ENCODE results near the gene POM121.
"Not testable (repeated sequence)": the region's sequence is repeated elsewhere in the genome, so short reads cannot be mapped to it uniquely, and the experiment has no call there.

The POM121 gene

GRCh38 chr7:72949686-72950085 lies 24.8 kb downstream of the POM121 start:
- DNase-seq: not testable (repeated sequence)

DNA sequence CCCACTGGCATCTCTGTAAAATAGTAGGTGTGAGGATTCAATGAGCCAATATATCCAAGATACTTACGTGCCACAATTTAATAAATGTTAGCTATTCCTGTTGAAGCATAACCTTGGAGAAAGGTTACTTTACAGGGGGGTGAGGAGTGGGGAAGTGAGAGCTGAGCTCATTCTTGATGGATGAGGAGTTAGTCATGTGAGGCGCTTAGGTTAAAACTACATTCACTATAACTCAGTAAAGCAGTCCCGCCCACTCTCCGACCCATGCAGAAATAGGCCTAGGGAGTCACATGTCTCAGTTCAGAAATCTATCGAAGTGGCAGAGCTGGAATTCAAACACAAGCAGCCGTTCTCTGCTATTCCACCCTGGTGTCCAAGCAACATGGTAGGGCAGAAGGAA lies 25.5 kb downstream of the POM121 start:
- peak; percentile 28 for DNase-seq

DNA sequence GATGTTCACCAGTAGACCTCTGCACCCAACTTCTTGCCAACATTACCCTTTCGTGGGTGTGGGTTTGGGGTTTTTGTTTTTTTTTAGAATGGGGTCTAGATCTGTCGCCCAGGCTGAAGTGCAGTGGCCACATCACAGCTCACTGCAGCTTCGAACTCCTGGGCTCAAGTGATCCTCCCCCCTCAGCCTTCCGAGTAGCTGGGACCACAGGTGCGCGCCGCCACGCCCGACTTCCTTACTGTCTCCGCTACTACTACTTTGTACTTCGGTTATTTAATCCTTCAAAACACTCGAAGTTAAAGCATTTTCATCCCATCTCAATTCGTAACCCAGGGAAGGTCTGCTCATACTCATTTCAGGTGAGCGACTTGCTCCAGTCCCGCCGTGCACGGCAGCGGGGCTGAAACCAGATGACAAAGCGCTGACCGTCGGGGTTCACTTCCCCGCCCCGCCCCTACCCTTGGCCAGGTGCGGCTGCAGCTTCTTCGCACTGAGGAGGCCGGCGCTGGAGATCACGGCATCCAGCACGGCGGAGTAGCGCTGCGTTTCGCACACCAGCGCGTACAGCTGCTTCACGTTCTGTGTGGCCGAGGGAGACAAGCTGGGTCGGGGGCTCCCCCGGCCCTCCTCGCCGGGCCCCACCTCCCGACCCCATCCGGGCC lies 29.1 kb downstream of the POM121 start:
- not testable (repeated sequence) for DNase-seq

DNA sequence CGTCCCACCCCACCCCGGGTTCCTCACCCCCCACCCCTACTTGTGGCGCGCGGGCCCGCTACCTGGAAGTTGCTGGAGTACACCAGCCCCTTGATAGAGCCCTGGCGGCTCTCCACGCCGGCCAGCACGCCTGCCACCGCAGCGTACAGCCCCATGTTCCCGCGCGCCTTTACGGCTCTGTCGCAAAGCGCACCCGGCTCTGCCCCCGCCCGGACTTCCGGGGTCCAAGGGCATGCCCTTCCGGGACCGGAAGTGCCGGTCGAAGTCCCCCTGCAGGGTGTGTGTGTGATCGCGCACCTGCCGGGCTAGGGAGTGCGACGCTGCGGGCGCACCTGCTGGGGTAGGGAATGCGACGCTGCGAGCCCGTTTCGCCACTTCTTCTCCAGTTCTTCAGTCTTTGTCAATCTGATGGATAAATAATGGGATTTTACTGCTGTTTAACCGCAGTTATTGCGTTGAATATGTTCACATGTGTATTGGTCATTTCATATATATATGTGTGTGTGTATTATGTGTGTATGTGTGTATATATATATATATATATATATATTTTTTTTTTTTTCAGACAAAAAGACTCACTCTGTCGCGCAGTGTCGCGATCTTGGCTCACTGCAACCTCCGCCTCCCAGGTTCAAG lies 29.8 kb downstream of the POM121 start:
- not testable (repeated sequence) for DNase-seq

GRCh38 chr7:72960029-72960428 lies 35.1 kb downstream of the POM121 start:
- not testable (repeated sequence) for DNase-seq

- not testable (repeated sequence) for DNase-seq
Observed at GRCh38 chr7:72960626-72961345, 35.9 kb downstream of the POM121 start.

GRCh38 chr7:72961346-72961650 lies 36.4 kb downstream of the POM121 start:
- not testable (repeated sequence) for DNase-seq

DNA sequence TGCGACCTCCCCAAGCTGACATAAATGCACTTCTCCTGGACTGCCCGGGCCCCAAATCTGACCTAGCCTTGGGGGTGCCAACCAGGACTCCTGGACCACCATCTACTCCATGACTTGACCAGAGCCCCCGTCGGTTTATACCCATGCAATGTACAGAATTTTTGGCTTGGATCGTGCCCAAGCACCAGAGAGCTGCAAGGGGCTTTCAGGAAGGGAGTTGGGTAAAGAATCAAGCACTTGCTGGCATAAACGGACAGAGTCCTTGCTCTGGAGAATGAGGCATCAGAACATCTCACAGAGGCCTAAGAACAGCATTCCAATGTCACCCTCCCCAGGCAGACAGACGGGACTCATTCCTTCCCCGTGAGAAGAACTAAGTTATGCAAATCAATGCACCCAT lies 38.2 kb downstream of the POM121 start:
- DNase-seq: not testable (repeated sequence)

DNA sequence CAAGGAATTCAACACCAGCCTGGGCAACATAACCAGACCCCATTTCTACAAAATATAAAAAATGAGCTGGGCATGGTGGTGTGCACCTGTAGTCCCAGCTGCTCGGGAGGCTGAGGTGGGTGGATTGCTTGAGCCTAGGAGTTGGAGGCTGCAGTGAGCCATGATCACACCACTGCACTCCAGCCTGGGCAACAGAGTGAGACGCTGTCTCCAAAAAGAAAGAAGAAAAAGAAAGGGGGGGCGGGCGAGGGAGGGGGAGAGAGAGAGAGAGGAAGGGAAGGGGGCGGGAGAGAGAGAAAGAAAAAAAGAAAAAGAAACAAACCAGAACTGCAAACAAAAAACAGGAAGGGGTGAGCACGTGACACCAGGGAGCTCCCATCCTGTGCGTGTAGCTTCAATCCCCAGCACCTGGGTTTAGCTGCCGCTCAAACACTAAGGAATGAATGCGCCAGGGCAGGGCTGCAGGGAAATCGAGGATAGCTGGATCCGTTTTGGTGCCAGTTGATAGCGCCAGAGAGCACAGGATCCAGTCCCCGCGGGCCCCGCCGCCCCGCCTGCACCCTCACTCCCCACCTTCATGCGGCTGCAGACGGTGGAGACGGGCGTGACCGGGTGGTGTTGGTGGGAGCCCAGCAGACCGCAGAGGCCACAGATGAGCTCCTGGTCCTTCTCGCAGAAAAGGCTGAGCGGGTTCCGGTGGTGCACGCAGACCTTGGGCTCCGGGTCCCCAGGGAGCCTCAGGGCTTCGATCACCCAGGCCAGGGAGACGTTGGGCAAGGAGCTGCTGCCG lies 40.5 kb downstream of the POM121 start:
- DNase-seq: not testable (repeated sequence)

- not testable (repeated sequence) for DNase-seq
Observed at GRCh38 chr7:72966892-72967291, 42.0 kb downstream of the POM121 start.

DNA sequence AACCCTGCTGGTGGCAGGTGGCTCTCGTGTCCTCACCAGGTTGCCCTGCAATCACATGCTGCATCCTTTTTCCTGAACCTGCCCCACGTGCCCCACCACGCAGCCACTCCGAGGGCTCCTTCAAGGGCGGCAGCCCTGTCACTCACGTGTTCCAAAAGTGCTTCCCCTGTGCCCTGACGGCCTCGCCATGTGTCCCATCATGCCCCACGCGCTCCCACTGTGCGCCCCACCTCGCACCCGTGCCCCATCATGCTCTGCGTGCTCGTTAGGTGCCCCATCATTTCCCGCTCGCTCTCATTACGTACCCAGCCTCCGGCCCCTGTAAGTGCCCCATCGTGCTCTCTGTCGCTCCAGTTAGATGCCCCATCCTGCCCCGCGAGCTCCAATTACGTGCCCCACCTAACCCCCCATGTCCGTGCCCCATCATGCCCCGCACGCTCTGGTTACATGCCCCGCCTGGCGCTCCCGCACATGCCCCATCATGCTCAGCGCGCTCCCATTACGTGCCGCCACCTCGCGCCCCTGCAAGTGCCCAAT lies 44.2 kb downstream of the POM121 start, which contains the start of gene TRIM74:
Gene TRIM74 (minus strand): TSS at position 487 of the 537 bp plus-strand sequence. CDS start 3,309 bp downstream, outside the sequence.
- DNase-seq: not testable (repeated sequence)

DNA sequence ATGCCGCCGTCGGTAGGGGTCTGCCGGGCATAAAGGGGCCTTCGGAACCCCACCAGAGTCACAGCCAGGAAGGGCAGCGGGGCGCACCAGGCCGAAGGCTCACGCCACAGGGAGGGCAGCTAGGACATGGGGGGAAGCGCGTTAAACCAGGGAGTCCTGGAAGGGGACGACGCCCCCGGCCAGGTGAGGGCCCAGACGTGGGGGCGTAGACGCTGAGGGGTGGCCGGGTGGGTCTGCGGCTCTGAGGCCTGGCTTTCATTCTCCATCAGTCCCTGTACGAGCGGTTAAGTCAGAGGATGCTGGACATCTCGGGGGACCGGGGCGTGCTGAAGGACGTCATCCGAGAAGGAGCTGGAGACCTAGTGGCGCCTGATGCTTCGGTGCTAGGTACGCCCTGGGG lies 44.8 kb downstream of the POM121 start:
- DNase-seq: not testable (repeated sequence)

DNA sequence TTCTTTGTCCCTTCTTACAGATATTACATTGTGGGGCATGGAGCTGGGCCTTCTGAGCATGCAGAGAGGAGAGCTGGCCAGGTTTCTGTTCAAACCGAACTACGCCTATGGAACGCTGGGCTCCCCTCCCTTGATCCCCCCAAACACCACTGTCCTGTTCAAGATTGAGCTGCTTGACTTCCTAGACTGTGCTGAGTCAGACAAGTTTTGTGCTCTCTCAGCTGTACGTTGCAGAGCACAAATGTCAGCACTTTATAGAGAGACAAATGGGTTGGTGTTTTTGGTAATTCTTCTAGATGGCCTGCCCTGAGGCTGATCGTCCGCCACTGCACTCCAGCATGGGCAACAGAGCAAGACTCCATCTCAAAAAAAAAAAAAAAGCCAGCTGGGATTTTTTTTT lies 46.6 kb downstream of the POM121 start:
- DNase-seq: not testable (repeated sequence)

DNA sequence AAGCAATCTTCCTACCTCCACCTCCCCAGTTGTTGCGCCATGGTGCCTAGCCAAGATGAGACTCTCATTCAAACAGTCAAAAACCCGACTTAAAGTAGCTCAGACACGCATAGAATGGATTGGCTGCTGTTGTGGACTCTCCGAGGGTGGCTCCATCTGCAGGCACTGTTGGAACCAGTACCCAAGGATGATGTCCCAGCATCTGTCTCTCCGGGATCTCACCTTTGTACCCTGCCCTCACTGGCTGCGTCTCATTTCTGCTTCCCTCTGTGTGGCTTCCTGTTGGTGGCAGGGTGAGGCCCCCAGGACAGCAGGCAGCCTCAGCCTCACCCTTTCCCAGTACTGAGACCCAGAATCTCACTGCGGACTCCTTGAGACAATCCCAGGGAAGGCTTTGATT lies 49.9 kb downstream of the POM121 start:
- DNase-seq: not testable (repeated sequence)

DNA sequence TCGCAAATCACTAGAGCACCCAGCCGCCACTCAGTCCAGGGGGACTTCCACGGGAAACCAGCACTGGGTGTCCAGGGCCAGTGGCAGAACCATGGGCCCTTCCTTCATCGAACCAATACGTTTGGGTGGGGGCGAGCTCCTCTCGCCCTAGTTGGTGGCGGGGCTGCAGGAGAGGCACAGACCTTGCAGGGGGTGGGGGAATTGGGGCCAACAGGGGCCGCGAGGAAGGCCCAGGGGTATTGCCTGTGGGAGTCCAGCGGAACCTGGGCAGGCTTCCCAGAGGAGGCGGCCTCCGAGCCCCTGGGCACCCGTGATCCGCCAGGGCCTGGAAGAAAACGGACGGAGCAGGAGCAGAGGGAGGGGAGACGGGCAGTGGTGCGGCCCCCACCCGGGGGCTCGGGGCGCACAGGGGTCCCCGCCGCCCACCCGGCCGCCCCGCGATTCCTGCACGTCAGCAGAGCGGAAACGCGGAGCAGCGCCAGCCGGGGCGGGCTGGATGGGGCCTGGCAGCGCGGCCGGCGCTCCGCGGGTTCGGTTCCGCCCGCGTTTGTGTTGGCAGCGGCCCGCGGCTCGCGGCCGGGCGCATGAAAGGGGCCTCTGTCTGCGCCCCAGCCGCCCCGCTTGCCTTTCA lies 50.9 kb downstream of the POM121 start:
- not testable (repeated sequence) for DNase-seq

GRCh38 chr7:72976434-72976833 lies 51.5 kb downstream of the POM121 start:
- not testable (repeated sequence) for DNase-seq

GRCh38 chr7:72980382-72980781 lies 55.5 kb downstream of the POM121 start:
- not testable (repeated sequence) for DNase-seq

DNA sequence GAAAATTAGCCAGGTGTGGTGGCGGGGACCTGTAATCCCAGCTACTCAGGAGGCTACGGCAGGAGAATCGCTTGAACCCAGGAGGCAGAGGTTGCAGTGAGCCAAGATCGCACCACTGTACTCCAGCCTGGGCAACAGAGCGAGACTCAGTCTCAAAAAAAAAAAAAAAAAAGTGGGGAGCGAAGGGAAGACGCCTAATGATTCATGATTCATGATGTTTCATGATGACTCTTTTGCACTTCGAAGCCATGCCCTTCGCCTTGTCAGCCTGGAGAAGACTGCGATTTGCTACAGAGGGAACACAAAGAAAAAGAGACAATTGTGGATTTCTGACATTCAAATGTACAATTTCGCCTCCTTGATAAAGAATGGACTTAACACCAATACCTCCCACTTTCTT lies 57.2 kb downstream of the POM121 start:
- not testable (repeated sequence) for DNase-seq

DNA sequence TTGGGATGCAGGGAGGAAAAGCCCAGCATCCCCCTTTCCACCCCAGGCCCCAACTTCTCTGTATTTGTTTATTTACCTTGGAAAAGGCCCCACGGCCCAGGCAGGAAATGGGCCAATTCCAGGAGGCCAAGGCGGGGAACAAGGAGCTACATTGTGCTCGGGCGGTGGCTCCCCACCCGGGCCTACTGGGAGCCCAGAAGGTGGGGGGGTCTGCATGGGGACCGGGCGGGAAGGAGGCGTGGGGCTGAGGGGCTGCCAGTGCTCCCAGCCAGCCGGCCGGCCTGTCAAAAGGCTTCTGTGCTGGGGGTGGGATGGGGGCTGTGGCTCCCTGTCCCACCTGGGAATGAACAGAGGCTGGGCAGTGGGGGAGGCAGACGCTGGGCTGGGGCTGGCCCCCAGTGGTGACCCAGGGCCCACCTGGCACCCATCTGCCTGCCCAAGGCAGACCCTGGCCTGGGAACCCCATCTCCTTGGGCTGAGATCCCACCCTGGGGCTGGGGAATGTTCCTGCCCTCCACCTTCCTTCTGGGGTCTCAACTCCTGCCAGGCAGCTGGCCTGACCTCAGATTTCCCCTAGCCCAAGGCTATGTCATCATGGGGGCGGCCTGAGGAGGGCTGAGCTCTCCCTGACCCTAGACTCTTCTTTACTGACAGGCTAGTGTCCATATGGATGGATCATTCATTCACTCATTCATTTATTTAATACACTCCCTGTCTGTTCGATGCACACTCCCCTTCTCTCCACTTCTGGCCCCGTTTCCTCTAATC lies 65.4 kb downstream of the POM121 start:
- not testable (repeated sequence) for DNase-seq

DNA sequence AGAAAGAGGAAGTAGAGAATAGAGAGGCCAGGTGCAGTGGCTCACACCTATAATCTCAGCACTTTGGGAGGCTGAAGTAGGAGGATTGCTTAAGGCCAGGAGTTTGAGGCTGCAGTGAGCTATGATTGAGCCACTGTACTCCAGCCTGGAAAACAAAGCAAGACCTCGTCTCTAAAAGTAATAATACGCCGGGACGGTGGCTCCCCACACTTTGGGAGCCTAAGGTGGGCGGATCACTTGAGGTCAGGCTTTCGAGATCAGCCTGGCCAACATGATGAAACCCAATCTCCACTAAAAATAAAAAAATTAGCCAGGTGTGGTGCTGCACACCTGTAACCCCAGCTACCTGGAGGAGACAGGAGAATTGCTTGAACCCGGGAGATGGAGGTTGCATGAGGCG lies 70.6 kb downstream of the POM121 start:
- not testable (repeated sequence) for DNase-seq

- not testable (repeated sequence) for DNase-seq
Observed at GRCh38 chr7:72997447-72997846, 72.6 kb downstream of the POM121 start.
